KG1 (cell line): ENCODE data around the gene ZDHHC3.
"Not testable (repeated sequence)": the region's sequence is repeated elsewhere in the genome, so short reads cannot be mapped to it uniquely, and the experiment has no call there.

Source experiments
- DNase-seq: peaks from one replicate; lab custom pipeline; 2025; lab: John Stamatoyannopoulos, UW

ZDHHC3 gene

DNA sequence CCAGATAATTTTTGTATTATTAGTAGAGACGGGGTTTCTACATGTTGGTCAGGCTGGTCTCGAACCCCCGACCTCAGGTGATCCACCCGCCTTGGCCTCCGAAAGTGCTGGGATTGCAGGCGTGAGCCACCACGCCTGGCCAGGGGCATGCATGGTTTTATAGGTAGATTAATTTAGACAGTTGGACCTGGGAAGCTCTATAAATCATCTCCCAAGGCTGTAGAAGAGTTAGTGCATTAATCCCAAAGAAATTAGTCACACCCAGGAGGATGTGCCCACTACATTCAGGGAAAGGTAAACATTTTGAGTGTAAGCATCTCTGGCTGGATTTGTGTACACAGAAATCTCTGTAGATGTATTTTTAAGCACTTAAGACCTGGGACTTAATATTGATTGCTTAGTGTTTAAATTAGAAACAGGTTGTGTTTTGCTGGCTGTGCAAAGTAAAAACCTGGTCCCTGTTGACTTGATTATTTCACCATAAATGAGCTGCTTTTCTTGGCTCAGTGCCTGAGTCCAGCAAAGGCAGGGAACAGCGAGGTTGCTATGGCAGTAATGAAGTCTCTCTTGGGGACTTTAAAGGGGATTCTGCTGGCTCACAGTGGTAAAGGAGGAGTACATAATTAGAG, 19.3 kb upstream of the ZDHHC3 start:
- DNase-seq, result no peak

DNA sequence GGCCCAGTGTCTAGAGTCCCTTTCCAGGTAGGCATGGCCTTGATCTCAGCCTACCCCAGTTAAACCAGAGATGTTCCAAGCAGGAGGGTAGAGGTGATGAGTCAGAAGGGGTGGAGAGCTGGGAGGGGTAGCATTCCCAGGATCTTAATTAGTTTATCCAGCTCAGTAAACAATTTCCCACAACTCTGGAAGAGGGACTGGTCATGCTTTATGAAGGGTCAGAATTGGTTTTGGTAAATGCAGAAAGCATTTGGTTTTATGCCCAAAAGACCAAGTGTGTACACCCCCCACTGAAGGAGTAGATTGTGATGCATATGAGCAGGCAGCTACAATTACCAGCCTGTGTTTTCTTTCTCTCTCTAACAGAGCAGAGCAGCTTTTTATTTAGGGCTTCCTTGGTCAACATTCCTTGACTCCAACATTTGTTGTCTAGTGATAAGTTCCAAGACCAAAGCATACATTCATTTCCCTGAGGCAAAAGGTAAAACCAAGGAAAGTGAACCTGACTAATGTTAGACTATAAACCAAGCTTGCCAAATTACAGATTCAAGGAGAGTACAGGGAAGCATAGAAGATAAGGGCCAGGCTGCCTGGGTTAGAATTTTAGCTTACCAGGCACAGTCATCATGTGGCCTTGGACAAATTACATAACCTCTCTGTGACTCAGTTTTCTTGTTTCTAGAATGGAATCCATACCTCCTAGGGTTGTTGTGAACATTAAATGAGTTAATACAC, 17.7 kb upstream of the ZDHHC3 start:
- DNase-seq, result no peak

DNA sequence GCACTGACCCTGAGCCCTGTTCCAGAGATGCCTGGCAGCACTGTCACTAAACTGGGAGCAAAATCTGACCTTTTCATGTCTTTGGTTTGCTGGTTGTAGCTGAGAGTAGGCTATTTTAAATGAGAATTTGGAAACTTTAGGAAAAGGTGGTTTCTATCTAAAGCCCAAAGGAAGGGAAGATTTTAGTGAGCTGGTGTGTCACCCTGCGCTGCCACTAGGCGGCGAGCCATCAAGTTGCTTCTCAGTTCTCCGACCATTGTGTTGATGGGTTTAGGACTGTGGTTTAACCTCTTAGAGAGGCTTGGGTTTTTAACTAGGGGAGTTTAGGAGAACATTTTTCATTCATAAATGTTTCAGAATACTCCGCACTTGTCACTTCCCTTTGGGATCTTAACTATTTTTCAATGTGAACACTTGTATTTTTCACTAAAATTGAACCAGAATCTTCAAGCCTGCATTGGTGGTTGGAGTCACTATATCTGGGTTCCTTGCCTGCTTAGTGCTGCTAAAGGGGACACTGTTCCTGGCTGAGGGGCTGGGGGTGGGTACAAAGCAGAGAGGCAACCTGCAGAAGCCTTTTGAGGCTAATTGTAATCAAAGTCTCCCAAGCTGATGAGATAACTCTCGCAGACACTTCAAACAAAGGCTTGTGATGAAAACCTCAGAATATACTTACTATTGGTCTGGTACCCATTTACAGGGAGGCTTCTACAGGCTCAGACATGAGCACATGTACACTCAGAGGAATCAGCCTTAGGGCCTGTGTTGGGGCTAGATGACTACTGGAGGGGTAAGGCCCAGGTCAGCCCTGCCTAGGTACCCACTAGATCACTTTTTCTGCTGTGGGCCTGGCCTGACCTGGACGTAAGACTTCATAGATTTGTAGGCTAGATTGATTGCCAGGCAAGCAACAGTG, 16.8 kb upstream of the ZDHHC3 start:
- peak; percentile 3 for DNase-seq

DNA sequence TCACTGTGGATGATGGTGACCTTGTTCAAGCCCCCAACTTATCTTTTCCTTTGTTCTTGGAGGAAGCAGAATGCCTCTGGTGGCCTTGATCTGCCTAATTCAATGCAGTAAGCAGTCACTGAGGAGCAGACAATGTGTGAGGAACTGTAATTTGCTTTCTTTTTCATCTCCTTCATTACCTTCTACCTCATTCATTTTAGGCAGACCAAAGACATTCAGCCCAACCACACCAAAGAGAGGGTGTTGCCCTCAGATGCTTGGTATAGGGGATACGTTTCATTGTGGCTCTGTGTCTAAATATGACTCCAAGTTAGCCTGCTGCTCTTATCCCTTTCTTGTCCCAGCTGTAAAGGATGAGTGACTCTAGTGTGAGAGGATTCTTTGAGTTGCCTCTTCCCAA, 15.4 kb upstream of the ZDHHC3 start:
- no peak for DNase-seq

DNA sequence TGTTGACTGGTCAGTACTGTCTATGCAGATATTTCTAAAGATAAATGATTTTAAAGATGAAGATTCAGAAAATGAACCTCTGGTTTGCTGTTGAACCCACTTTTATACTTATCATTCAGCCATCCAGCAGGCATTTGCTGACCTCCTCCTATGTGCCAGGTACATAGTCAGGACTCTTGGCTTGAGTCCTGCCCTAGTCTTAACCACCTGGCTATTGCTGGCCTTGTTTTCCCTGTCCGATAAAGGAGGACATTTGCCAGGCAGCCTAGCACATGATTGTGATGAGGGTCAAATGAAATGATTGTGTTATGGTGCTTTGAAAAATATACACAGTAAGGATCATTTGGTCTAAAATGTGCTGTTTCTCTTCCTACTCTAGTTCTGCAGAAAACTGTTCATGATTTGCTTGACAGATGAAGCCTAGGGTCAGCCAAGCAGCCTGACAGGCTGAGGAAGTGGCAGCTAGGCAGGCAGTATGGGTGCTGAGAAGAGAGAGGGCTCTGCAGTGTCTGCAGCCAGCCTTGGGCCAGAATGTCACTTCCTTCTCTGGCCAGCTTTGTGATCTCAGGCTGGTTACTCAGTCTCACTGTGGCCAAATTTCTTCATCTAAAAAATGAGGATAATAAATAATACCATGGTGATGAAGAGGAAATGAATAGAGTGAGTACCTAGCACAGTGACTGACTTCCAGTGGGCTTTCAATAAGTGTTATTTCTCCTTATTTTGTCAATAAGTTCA, 13.8 kb upstream of the ZDHHC3 start:
- DNase-seq, result no peak

- DNase-seq, result no peak
These were observed 13.2 kb upstream of the ZDHHC3 start for GRCh38 chr3:44989141-44989540.

GRCh38 chr3:44988073-44988472, 12.1 kb upstream of the ZDHHC3 start:
- DNase-seq, result no peak

DNA sequence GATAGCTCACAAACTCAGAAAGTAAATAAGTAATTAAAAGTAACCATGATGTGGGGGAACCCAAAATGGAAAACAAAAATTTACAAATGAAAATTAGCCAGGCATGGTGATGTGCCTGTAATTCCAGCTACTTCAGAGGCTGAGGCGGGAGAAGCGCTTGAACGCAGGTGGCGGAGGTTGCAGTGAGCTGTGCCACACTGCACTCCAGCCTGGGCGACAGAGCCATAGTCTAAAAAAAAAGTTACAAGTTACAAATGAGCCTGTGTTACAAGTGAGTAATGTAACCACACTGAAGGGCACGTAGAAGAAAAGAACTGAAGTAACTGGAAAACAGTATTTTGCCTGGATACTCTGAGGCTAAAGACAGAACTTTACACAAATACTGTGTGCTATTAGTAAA, 11.4 kb upstream of the ZDHHC3 start:
- DNase-seq, result no peak

GRCh38 chr3:44986330-44986729, 10.4 kb upstream of the ZDHHC3 start:
- DNase-seq, result not testable (repeated sequence)

DNA sequence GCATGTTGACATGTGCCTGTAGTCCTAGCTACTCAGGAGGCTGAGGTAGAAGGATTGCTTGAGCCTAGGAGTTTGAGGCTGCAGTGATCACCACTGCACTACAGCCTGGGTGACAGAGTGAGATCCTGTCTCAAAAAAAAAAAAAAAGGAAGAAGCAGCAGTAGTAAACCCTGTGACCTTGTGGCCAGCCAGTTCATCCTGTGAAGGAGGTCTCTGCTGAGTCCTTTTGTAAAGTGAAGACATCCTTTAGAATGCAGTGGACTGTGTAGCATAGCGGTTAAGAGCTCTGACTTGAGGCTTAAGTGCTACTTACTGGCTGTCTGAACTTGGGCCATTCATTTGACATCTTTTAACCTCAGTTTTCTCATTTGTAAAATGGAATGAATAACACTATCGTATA, 8.4 kb upstream of the ZDHHC3 start:
- no peak for DNase-seq

DNA sequence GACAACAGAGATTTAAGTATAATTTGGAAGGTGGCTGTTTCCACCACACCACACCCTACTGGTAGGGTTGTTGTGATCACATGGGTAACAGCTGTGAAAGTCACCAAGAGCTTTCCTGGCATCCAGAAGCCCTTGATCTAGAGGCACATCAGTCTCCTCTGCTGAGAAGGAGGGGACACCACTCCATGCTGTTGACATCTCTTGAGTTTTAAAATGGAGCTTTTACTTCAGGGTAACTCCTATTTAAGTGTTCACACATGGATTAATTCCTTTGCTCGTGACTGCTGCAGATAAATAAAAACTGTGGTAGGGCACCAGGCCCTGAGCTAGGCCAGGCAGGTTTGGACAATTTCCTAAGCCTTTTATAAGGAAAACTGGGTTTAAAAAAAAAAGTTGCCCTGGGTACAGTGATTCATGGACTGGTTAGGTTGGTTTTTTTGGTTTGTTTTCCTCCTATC, 7.5 kb upstream of the ZDHHC3 start:
- DNase-seq, result no peak

- no peak for DNase-seq
These were observed 6.8 kb upstream of the ZDHHC3 start for GRCh38 chr3:44982817-44983216.

DNA sequence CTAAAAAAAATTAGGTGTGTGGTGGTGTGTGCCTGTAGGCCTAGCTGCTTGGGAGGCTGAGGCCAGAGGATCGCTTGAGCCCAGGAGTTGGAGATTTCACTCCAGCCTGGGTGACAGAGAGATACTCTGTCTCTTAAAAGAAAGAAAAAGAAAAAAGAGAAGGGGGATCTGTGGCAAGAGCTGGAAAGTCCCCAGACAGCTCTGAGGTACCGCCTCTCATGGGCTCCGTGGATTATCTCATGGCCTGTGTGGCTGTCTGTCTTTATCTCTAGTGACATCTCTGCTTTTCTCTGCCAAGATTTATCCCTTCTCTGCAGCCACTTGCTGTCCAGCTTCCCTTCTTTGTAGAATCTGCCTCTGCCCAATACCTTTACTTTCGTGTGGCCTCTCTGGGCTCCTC, 5.8 kb upstream of the ZDHHC3 start:
- DNase-seq, result no peak

GRCh38 chr3:44981220-44981619, 5.2 kb upstream of the ZDHHC3 start:
- no peak for DNase-seq

DNA sequence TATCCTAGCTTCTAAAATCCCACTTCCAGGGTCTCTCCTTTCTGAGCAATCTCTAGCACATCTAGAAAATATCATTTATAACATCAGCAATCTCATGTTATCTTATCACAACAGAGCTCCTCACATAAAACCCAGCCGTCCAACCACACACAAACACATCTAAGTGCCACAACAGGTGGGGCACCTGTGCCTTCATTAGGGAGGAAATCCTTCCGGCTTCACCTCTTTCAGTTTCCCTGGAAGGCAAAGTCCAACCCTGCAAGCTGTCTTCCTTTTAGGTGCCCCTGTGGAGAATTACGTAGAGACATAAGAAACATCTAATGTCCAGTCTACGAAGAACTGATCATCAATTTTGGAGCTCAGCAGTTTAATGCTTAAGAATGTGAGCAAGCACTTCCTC, 1.6 kb downstream of the ZDHHC3 start:
- DNase-seq, result no peak

DNA sequence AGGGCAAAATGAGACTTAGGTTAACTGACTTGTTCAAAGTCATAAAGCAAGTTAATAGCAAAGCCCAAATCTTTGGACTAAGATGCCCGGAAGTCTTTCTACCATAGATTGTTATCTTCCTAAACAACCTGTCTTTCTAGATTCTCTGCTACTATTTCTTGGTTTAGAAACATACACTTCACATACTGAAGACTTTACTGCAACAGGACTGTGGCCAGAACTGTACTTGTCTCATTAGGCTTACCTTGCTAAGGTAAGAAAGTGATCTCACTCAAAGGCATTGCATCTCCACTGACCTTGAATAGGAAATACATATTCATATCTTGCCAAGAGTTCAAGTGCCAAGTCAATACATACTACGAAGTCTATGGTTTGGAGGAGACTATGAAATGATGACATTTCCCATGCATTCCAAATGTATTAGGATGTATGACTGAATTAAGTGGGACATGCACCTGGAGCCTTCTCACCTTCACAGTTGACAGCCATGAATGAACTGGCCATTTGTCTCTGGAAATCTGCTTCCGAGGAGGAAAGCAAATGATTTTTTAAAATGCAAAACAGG, 5.0 kb downstream of the ZDHHC3 start:
- DNase-seq, result no peak

- no peak for DNase-seq
These were observed 6.2 kb downstream of the ZDHHC3 start for GRCh38 chr3:44969828-44970179.

DNA sequence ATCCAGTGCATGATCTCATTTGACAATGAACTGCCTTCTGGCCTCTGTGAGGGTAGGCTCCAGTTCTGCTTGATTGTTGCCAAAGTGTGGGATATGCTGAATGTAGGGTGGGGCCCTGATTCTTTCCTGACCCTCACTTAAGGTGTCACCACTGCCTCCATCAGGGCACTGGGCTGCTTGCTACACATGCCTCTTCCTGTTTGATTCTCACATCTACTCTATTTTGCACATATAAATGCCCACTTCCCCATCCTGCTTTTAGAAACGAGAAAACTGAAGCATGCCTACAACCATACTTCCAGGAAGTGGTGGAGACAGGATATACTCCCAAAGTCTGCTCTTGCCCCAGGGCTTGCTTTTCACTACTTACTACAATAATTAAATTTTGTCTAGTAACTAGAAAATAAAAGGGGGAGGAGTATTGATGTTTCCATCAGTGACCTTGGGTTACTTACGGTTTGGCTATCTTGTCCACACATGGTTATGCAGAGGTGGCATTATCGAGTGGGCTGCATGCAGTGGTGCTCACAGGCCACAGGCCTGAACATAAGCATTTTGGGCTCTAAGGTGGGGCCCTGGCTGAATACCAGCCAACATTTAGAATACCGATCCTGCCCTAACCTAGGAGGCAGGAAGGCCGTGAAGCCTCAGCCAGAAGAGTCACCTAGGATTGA, 6.7 kb downstream of the ZDHHC3 start:
- DNase-seq, result peak; percentile 16

DNA sequence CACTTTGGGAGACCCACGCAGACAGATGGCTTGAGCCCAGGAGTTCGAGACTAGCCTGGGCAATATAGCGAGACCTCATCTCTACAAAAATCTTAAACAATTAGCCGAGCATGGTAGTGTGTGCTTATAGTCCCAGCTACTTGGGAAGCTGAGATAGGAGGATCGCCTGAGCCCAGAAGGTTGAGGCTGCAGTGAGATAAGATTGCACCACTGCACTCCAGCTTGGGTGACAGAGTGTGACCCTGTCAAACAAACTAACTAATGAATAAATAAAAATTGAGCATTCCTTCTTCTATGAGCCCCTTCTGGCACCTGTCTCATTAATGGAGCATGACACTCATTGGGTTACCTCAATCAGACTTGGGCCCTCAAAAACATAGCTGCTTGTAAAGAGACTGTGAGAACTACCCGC, 7.5 kb downstream of the ZDHHC3 start:
- DNase-seq, result no peak

GRCh38 chr3:44966795-44967278, 9.1 kb downstream of the ZDHHC3 start:
- DNase-seq, result peak; percentile 45

- no peak for DNase-seq
These were observed 10.8 kb downstream of the ZDHHC3 start for GRCh38 chr3:44965165-44965564.
